H1 (cell line): ENCODE results near the gene UBE2D2. TPM values are rescaled to one million over a fixed set of nuclear protein-coding genes. Genes with fewer than 3 reads are reported as not detected.

Experiments
- CTCF ChIA-PET: fragments of 300-600 bp; sonication (Branson Sonifier 250); formaldehyde crosslinking; loops from one replicate; lab custom pipeline; 2021; ENCODE audit not compliant: partially characterized antibody; lab: Charles Lee
- POLR2A ChIA-PET: fragments of 300-600 bp; sonication (Branson Sonifier 250); formaldehyde crosslinking; loops from one replicate; lab custom pipeline; 2021; ENCODE audit warnings: inconsistent platforms; ENCODE audit not compliant: partially characterized antibody; lab: Charles Lee
- DNase-seq, 2 experiments: peaks; one replicate each; pipeline versions ENCODE4 v3.0.0 to v3.0.0-alpha.2; 2010 to 2022; ENCODE audit warnings: low spot score in 2 of 2, low read depth in 1 of 2, mixed read lengths in 1 of 2
- FAIRE-seq: peaks from 2 replicates; lab custom pipeline; 2011; peaks lifted over from hg19 to GRCh38; lab: Jason Lieb, UNC
- H2AFZ ChIP-seq: 2 replicates; pipeline ENCODE4 v1.8.1; 2012; ENCODE audit warnings: low read length, inconsistent platforms
- H2AK5ac ChIP-seq: 2 replicates; pipeline ENCODE4 v1.6.1; 2013; ENCODE audit warnings: low read depth, low read length
- H2BK120ac ChIP-seq: replicated peaks from 2 replicates; pipeline ENCODE3; 2013; ENCODE audit warnings: low read depth, low read length, inconsistent platforms
- H2BK12ac ChIP-seq: 2 replicates; pipeline ENCODE4 v1.6.1; 2013; ENCODE audit warnings: low read depth, low read length
- H2BK15ac ChIP-seq: 2 replicates; pipeline ENCODE4 v1.6.1; 2013; ENCODE audit warnings: low read length
- H2BK20ac ChIP-seq: 2 replicates; pipeline ENCODE4 v1.6.1; 2013; ENCODE audit warnings: low read length
- H2BK5ac ChIP-seq: 2 replicates; pipeline ENCODE4 v1.6.1; 2013; ENCODE audit warnings: low read depth, low read length
- H3K14ac ChIP-seq: 2 replicates; pipeline ENCODE4 v1.6.1; 2013; ENCODE audit warnings: inconsistent platforms; ENCODE audit not compliant: insufficient read length
- H3K18ac ChIP-seq: 2 replicates; pipeline ENCODE4 v1.6.1; 2013; ENCODE audit warnings: low read length; ENCODE audit errors: extremely low read depth
- H3K23ac ChIP-seq: 2 replicates; pipeline ENCODE4 v1.6.1; 2013; ENCODE audit warnings: inconsistent platforms; ENCODE audit not compliant: insufficient read length
- H3K23me2 ChIP-seq: 2 replicates; pipeline ENCODE4 v1.6.1; 2013; ENCODE audit warnings: low read depth, low read length
- H3K27ac ChIP-seq: 2 replicates; pipeline ENCODE4 v1.6.1; 2011; ENCODE audit warnings: low read depth, low read length, inconsistent platforms
- H3K27me3 ChIP-seq, 4 experiments: replicated peaks in 1 of 4; 1 replicate in 1 of 4; 2 replicates in 3 of 4; pipeline versions ENCODE4 v1.6.1 to v1.8.1; 2011 to 2013; ENCODE audit warnings: low read length in 3 of 4, mild to moderate bottlenecking in 3 of 4, inconsistent platforms in 2 of 4, mixed read lengths in 2 of 4, moderate library complexity in 1 of 4; ENCODE audit not compliant: control insufficient read depth in 3 of 4, insufficient read depth in 3 of 4; ENCODE audit errors: extremely low read depth in 1 of 4
- H3K36me3 ChIP-seq, 4 experiments: 2 replicates each; pipeline versions ENCODE4 v1.6.1 to v1.8.1; 2011 to 2013; ENCODE audit warnings: mild to moderate bottlenecking in 4 of 4, low read length in 3 of 4, moderate library complexity in 2 of 4, control low read depth in 1 of 4, inconsistent platforms in 1 of 4; ENCODE audit not compliant: insufficient read depth in 4 of 4, control insufficient read depth in 2 of 4
- H3K4ac ChIP-seq: replicated peaks from 2 replicates; pipeline ENCODE3; 2013; ENCODE audit warnings: low read length, low read depth, mixed read lengths, inconsistent platforms; ENCODE audit not compliant: insufficient read length
- H3K4me1 ChIP-seq, 4 experiments: replicated peaks in 1 of 4; 1 replicate in 1 of 4; 2 replicates in 3 of 4; pipeline versions ENCODE4 v1.6.1 to v1.8.1; 2011 to 2013; ENCODE audit warnings: low read length in 3 of 4, inconsistent platforms in 2 of 4, mixed read lengths in 1 of 4; ENCODE audit not compliant: insufficient read depth in 4 of 4, control insufficient read depth in 3 of 4
- H3K4me2 ChIP-seq, 2 experiments: 2 replicates each; pipeline versions ENCODE4 v1.6.1 to v1.8.1; 2011 to 2013; ENCODE audit warnings: low read depth in 2 of 2, low read length in 2 of 2, control low read depth in 1 of 2, inconsistent platforms in 1 of 2, mild to moderate bottlenecking in 1 of 2; ENCODE audit not compliant: insufficient read depth in 1 of 2
- H3K4me3 ChIP-seq, 4 experiments: fragments of 200-600, 300-600 bp in 1 of 4; sonication (generic), shearing (Covaris generic), sonication (Bioruptor Twin) in 1 of 4; 2 replicates each; pipeline versions ENCODE4 v1.5.1 to v1.8.1; 2011 to 2016; ENCODE audit warnings: low read length in 4 of 4, low read depth in 3 of 4, control low read depth in 2 of 4, inconsistent platforms in 2 of 4, mild to moderate bottlenecking in 2 of 4, mixed read lengths in 1 of 4, moderate library complexity in 1 of 4; ENCODE audit not compliant: insufficient read depth in 2 of 4; ENCODE audit errors: extremely low read depth in 1 of 4
- H3K56ac ChIP-seq: replicated peaks from 2 replicates; pipeline ENCODE3; 2013; ENCODE audit warnings: low read depth, mild to moderate bottlenecking, mixed read lengths, low read length, inconsistent platforms; ENCODE audit not compliant: insufficient read length
- H3K79me1 ChIP-seq: 2 replicates; pipeline ENCODE4 v1.6.1; 2013; ENCODE audit warnings: low read depth, low read length, control low read depth
- H3K79me2 ChIP-seq, 2 experiments: 2 replicates each; pipeline versions ENCODE4 v1.6.1 to v1.8.1; 2012 to 2013; ENCODE audit warnings: low read length in 2 of 2, mild to moderate bottlenecking in 2 of 2, inconsistent platforms in 1 of 2; ENCODE audit not compliant: insufficient read depth in 2 of 2, control insufficient read depth in 1 of 2
- H3K9ac ChIP-seq, 4 experiments: replicated peaks in 1 of 4; 1 replicate in 1 of 4; 2 replicates in 3 of 4; pipeline versions ENCODE4 v1.6.1 to v1.8.1; 2011 to 2013; ENCODE audit warnings: low read depth in 3 of 4, low read length in 3 of 4, control low read depth in 2 of 4, mild to moderate bottlenecking in 2 of 4, moderate library complexity in 2 of 4, inconsistent platforms in 1 of 4; ENCODE audit errors: extremely low read depth in 1 of 4
- H3K9me3 ChIP-seq, 2 experiments: 2 replicates each; pipeline versions ENCODE4 v1.6.1 to v1.8.1; 2012 to 2013; ENCODE audit warnings: mild to moderate bottlenecking in 2 of 2, moderate library complexity in 2 of 2, control low read depth in 1 of 2, inconsistent platforms in 1 of 2, low read depth in 1 of 2, low read length in 1 of 2, mixed read lengths in 1 of 2; ENCODE audit not compliant: insufficient read depth in 2 of 2
- H4K20me1 ChIP-seq, 2 experiments: replicated peaks in 1 of 2; 2 replicates each; pipeline versions ENCODE3 to v1.8.1; 2011 to 2013; ENCODE audit warnings: inconsistent platforms in 2 of 2, low read length in 2 of 2, mild to moderate bottlenecking in 1 of 2; ENCODE audit not compliant: insufficient read depth in 2 of 2, control insufficient read depth in 1 of 2
- H4K5ac ChIP-seq: 2 replicates; pipeline ENCODE4 v1.6.1; 2013; ENCODE audit warnings: low read length, low read depth, mixed read lengths, inconsistent platforms; ENCODE audit not compliant: insufficient read length
- H4K8ac ChIP-seq: 2 replicates; pipeline ENCODE4 v1.8.0; 2013; ENCODE audit warnings: mild to moderate bottlenecking, moderate library complexity, low read length, inconsistent platforms; ENCODE audit not compliant: insufficient read depth; ENCODE audit errors: extremely low read depth
- H4K91ac ChIP-seq: replicated peaks from 2 replicates; pipeline ENCODE3; 2013; ENCODE audit warnings: low read length, mixed read lengths, inconsistent platforms; ENCODE audit not compliant: insufficient read length
- CHD1 ChIP-seq: IDR thresholded peaks from 2 replicates; pipeline ENCODE4 v1.6.1; 2012; ENCODE audit warnings: low read depth, low read length, improper control_type of control experiment
- SIN3A ChIP-seq, 2 experiments: IDR thresholded peaks in 1 of 2; conservative IDR thresholded peaks in 1 of 2; 2 replicates each; pipeline ENCODE4 v1.6.1; 2011 to 2012; ENCODE audit warnings: low read length in 2 of 2, improper control_type of control experiment in 1 of 2, low read depth in 1 of 2, mild to moderate bottlenecking in 1 of 2
- SP2 ChIP-seq: IDR thresholded peaks from 2 replicates; pipeline ENCODE4 v1.6.1; 2012; ENCODE audit warnings: mild to moderate bottlenecking, low read length, inconsistent platforms
- TAF1 ChIP-seq: IDR thresholded peaks from 2 replicates; pipeline ENCODE4 v1.6.1; 2011; ENCODE audit warnings: mild to moderate bottlenecking, low read depth, low read length
- TEAD4 ChIP-seq: IDR thresholded peaks from 2 replicates; pipeline ENCODE4 v1.6.1; 2012; ENCODE audit warnings: low read depth, low read length, inconsistent platforms, mixed read lengths
- WGBS, 2 experiments: shearing (Covaris generic) in 1 of 2; methylation state at CpG; one replicate each; pipeline versions ENCODE4 v1.1.6 to v1.1.7; 2013 to 2015; ENCODE audit warnings: low lambda C conversion rate in 2 of 2, mixed read lengths in 2 of 2, inconsistent platforms in 1 of 2, low coverage in 1 of 2, missing lambda C conversion rate in 1 of 2; ENCODE audit not compliant: insufficient replicate concordance in 2 of 2, insufficient coverage in 1 of 2, insufficient read length in 1 of 2; ENCODE audit errors: extremely low coverage in 1 of 2, missing lambda C conversion rate in 1 of 2; 5-methylcytosine and 5-hydroxymethylcytosine counted together
- polyA plus RNA-seq, 7 experiments: library from polyadenylated mRNA; depleted of rRNA in 3 of 7; stranded (reverse) in 5 of 7; unstranded in 2 of 7; fragments of >200 nt in 5 of 7; fragments of 200-250 nt in 2 of 7; gene quantifications; 1 replicate in 5 of 7; 2 replicates in 1 of 7; 4 replicates in 1 of 7; pipeline versions ENCODE4 v1.2.1 to v1.2.3, GENCODE V29; 2011 to 2013; ENCODE audit warnings: missing spikeins in 2 of 7, mixed read lengths in 2 of 7
- total RNA-seq: library from RNA; stranded (reverse); fragmentation: NEBNext Ultra II Directional; extraction: Animal tissue kit (Norgen Biotek cat#: 25700); gene quantifications from 2 replicates; pipeline ENCODE4 v1.2.1, GENCODE V29; 2021
- TF ChIP-seq, protein P1 (sequence below): IDR thresholded peaks from 2 replicates; pipeline ENCODE4 v1.6.1; 2011; ENCODE audit warnings: low read length, improper control_type of control experiment
- TF ChIP-seq, protein P2 (sequence below): IDR thresholded peaks from 2 replicates; pipeline ENCODE4 v1.6.1; 2011; ENCODE audit warnings: low read depth, mild to moderate bottlenecking, low read length; ENCODE audit not compliant: insufficient read depth

UBE2D2 gene
- total and polyA plus RNA-seq, 2 of the 8 experiments (the other 6 are each of a cell fraction or from before 2014, with no cell fraction given), result 66.9 to 203 TPM

DNA sequence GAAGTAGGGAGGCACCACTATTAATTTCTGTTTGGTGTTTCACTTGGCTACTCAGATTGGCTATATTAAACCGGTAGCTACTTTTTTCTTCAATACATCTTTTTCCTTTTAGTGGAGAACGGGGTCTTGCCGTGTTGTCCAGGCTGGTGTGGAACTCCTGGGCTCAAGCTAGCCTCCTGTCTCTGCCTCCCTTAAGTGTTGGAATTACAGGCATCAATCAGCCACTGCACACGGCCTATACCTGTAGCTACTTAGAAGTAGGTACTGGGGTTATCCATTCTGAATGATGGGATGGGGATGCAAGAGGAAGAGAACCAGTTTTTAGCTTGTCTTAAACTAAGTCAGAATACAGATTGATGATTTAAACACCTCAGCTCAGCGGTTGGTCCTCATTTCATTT is 1.7 kb downstream of the UBE2D2 start:
- peaks cover 0 to 4% (median 4%) of the 10 kb centered on the region in 4 experiments; a peak in 5 of 7 replicates for H3K4me1 ChIP-seq
- H3K18ac ChIP-seq, result no peak overlapping the region
- ChIA-PET CTCF (interaction anchor here (0.7 to 6.8 kb wide), 9 partner anchors 11 to 836 kb away, joined by 3 to 43 read pairs (median 5); no protein-coding TSS in a partner anchor), POLR2A (interaction anchor here (0.8 to 7.7 kb wide), 13 partner anchors 10 to 139 kb away, joined by 3 to 49 read pairs (median 6); partner anchors contain the start of gene DNAJC18)
- FAIRE-seq, result no peak
- peaks cover 8 to 10% of the 10 kb centered on the region in 2 experiments for H4K20me1 ChIP-seq
- H2AFZ ChIP-seq, result no peak overlapping the region
- WGBS, 2 experiments, result 76% methylated on average over 5 of the region's 5 CpGs; no CpG with 5 or more reads in 1 of the 2 experiments
- no peak overlapping the region for H2AK5ac ChIP-seq
- no peaks in the 10 kb centered on the region for H3K27me3 ChIP-seq
- no peak overlapping the region for H3K27ac ChIP-seq
- peaks cover 0 to 34% (median 3%) of the 10 kb centered on the region in 4 experiments; a peak in 3 of 8 replicates for H3K36me3 ChIP-seq
- no peak overlapping the region for H2BK5ac ChIP-seq
- H2BK120ac ChIP-seq, result no peak overlapping the region
- no peak overlapping the region for H2BK20ac ChIP-seq
- H4K8ac ChIP-seq, result no peak overlapping the region
- no peak overlapping the region for H2BK15ac ChIP-seq
- H3K4ac ChIP-seq, result no peak overlapping the region
- peak overlapping the region in 1 of 4 experiments; percentile 74; a peak in 1 of 7 replicates for H3K9ac ChIP-seq
- H3K79me1 ChIP-seq, result peaks cover 2% of the 10 kb centered on the region; the same call in 1 of the 2 replicates
- peak overlapping the region; percentile 73 to 74 for H3K4me2 ChIP-seq
- H3K9me3 ChIP-seq, result no peaks in the 10 kb centered on the region
- H3K23ac ChIP-seq, result no peak overlapping the region
- no peak overlapping the region for H2BK12ac ChIP-seq
- peaks cover 5% of the 10 kb centered on the region; the same call in 1 of the 2 replicates for H3K23me2 ChIP-seq
- H4K5ac ChIP-seq, result no peak overlapping the region
- DNase-seq, result no peak
- no peak overlapping the region for H3K14ac ChIP-seq
- H3K79me2 ChIP-seq, result peaks cover 30 to 62% of the 10 kb centered on the region in 2 experiments
- H4K91ac ChIP-seq, result no peak overlapping the region
- H3K56ac ChIP-seq, result no peak overlapping the region
- peak overlapping the region; percentile 65 to 98 (median 80); a peak in 7 of 8 replicates for H3K4me3 ChIP-seq
- no peak for TF ChIP-seq TEAD4
- TF ChIP-seq SP2, result no peak
- TF ChIP-seq, protein P1, sequence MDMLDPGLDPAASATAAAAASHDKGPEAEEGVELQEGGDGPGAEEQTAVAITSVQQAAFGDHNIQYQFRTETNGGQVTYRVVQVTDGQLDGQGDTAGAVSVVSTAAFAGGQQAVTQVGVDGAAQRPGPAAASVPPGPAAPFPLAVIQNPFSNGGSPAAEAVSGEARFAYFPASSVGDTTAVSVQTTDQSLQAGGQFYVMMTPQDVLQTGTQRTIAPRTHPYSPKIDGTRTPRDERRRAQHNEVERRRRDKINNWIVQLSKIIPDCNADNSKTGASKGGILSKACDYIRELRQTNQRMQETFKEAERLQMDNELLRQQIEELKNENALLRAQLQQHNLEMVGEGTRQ, result no peak
- no peak for TF ChIP-seq SIN3A (conservative IDR thresholded peaks at IDR 0.05 in 1 of 2, IDR thresholded peaks at IDR 0.05 in 1 of 2; ENCODE audit: low read depth in 1 of 2, low read length in 2 of 2)
- TF ChIP-seq TAF1, result no peak
- no peak for TF ChIP-seq CHD1
- TF ChIP-seq, protein P2, sequence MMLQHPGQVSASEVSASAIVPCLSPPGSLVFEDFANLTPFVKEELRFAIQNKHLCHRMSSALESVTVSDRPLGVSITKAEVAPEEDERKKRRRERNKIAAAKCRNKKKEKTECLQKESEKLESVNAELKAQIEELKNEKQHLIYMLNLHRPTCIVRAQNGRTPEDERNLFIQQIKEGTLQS, result no peak
